ENCODE measurements around the gene GAST. TPM values are rescaled to one million over a fixed set of nuclear protein-coding genes. Genes with fewer than 3 reads are reported as not detected.

The GAST gene
- total and polyA plus RNA-seq, 9 of the 15 experiments (the other 6 are each of a cell fraction or from before 2014, with no cell fraction given), result not detected

DNA sequence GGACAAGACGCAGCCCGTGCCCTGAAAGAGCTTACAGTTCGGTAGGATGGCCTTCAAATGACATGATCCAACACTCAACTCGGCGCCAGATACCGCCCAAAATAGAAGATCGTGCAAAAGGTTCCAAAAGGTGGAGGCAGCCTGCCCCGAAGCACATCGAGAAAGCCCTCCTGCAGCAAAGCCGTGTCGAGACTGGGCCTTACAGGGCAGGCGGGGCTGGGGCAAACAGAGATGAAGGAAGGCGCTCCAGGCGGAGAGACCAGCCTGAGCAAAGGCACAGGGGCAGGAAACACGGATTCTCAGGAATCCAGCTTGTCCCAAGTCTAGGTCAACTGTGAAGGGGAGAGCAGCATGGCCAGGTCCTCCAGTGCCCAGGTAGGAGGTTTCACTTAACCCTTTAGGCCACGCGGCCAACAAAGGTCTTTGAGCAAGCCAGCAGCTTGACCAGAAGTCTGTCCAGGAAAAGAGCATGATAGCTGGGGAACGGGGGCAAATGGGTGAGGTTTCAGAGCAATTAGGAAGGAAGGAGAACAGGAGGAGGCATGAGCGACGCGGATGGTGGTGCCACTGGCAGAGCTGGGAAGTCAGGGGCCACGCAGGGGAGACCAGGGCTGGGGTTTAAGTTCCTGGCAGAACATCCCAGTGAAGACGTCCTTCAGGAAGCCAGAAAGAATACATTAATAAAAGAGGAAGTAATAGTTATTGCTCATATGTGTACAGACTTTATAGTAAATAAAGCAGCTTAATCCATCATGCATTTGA, 44.7 kb upstream of the GAST start:
- Histone ChIP-seq H3K9ac (ENCODE audit: insufficient read depth in 1 of 2, low read depth in 2 of 2, low read length in 2 of 2) (peak overlapping the region; percentile 71 to 89), H3K27ac (ENCODE audit: extremely low read depth, low read depth, low read length) (peak overlapping the region; percentile 81), H3K27me3 (ENCODE audit: control insufficient read depth in 2 of 2, insufficient read depth in 2 of 2, low read length in 2 of 2) (no peaks in the 10 kb centered on the region), H3K4me3 (peak overlapping the region; percentile 38), H3K79me2 (ENCODE audit: control insufficient read depth, insufficient read depth, low read length) (no peaks in the 10 kb centered on the region; the same call in 2 of the 3 replicates), H3K36me3 (ENCODE audit: control insufficient read depth, insufficient read depth, low read length) (no peaks in the 10 kb centered on the region), H3K4me2 (ENCODE audit: insufficient read depth, low read length) (peak overlapping the region; percentile 91), H3K4me1 (replicated peaks in 1 of 2; ENCODE audit: control insufficient read depth in 2 of 2, insufficient read depth in 2 of 2, low read length in 2 of 2) (peaks cover 40 to 49% of the 10 kb centered on the region in 2 experiments), H2AFZ (ENCODE audit: low read depth, low read length) (peak overlapping the region; percentile 99), H3K9me1 (ENCODE audit: control insufficient read depth, insufficient read depth, low read length) (peaks cover under 1% of the 10 kb centered on the region), H4K20me1 (replicated peaks; ENCODE audit: control insufficient read depth, insufficient read depth, low read length) (no peaks in the 10 kb centered on the region), H3K9me3 (replicated peaks; ENCODE audit: control insufficient read depth, insufficient read depth, low read depth, low read length) (no peaks in the 10 kb centered on the region)
- CTCF ChIA-PET (ENCODE audit: low intra/inter-chr PET ratio), result interaction anchor here (0.8 to 2.9 kb wide), 3 partner anchors 19 to 1047 kb away, joined by 3 to 17 read pairs (median 4); no protein-coding TSS in a partner anchor
- WGBS (ENCODE audit: insufficient coverage, low coverage, missing lambda C conversion rate), result 19% methylated on average over 23 of the region's 23 CpGs
- BruUV-seq (replicated peaks), result TSS peak; percentile 93
- intact Hi-C loops (cut with micrococcal nuclease), result loop anchor here (2.0 to 10.0 kb wide), 3 partner anchors 183 to 850 kb away; partner anchors contain the start of genes KRT35 and KRT36
- in situ Hi-C loops (cut with MboI), result loop anchor here (25.0 kb wide), 1 partner anchor 1055 kb away; no protein-coding TSS in a partner anchor
- DNase-seq (ENCODE audit: extremely low read depth in 1 of 4, low spot score in 3 of 4), result peak in 2 of 4 experiments; percentile 31 to 39
- no peak for FAIRE-seq
- POLR2A ChIA-PET, result interaction anchor here (0.6 to 12.5 kb wide), 5 partner anchors 9 to 1020 kb away, joined by 3 to 124 read pairs (median 8); partner anchors contain the start of genes EIF1 and SMARCE1
- ATAC-seq, result peak; percentile 14
- TF ChIP-seq FOXA1 (IDR thresholded peaks at IDR 0.05; ENCODE audit: borderline replicate concordance) (no peak), RFX5 (IDR thresholded peaks at IDR 0.05; ENCODE audit: low read depth, low read length) (no peak), NBN (IDR thresholded peaks at IDR 0.05; ENCODE audit: low read depth) (peak; percentile 25; the same call in 1 of the 2 replicates), ZNF217 (CRISPR knock-in tag; IDR thresholded peaks at IDR 0.05) (no peak), NUFIP1 (IDR thresholded peaks at IDR 0.05; ENCODE audit: partially characterized antibody) (no peak), ZNF224 (CRISPR knock-in tag; IDR thresholded peaks at IDR 0.05) (no peak), ZNF766 (CRISPR knock-in tag; conservative IDR thresholded peaks at IDR 0.05) (no peak), RBBP5 (IDR thresholded peaks at IDR 0.05; ENCODE audit: borderline replicate concordance, insufficient read depth, low read length, poor library complexity, severe bottlenecking) (no peak), RBFOX2 (IDR thresholded peaks at IDR 0.05; ENCODE audit: low read depth, low read length) (peak; percentile 54), HEY1 (CRISPR knock-in tag; IDR thresholded peaks at IDR 0.05; ENCODE audit: borderline replicate concordance) (no peak), L3MBTL2 (IDR thresholded peaks at IDR 0.05) (peak; percentile 80), MTA2 (IDR thresholded peaks at IDR 0.05; ENCODE audit: low read depth) (0 out of 2 replicates have a peak, but pooled peaks have one; percentile 6), SIN3A (IDR thresholded peaks at IDR 0.05; ENCODE audit: borderline replicate concordance in 2 of 2, control insufficient read depth in 1 of 2, low read depth in 2 of 2, low read length in 2 of 2) (no peak), CTBP1 (IDR thresholded peaks at IDR 0.05; ENCODE audit: borderline replicate concordance) (peak; percentile 64; the same call in 1 of the 2 replicates), FOXK2 (conservative IDR thresholded peaks at IDR 0.05 in 1 of 2, IDR thresholded peaks at IDR 0.05 in 1 of 2; ENCODE audit: low read depth in 2 of 2) (no peak)
- TF ChIP-seq, protein P1, sequence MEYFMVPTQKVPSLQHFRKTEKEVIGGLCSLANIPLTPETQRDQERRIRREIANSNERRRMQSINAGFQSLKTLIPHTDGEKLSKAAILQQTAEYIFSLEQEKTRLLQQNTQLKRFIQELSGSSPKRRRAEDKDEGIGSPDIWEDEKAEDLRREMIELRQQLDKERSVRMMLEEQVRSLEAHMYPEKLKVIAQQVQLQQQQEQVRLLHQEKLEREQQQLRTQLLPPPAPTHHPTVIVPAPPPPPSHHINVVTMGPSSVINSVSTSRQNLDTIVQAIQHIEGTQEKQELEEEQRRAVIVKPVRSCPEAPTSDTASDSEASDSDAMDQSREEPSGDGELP (CRISPR knock-in tag; IDR thresholded peaks at IDR 0.05; ENCODE audit: borderline replicate concordance), result no peak
- TF ChIP-seq, protein P2, sequence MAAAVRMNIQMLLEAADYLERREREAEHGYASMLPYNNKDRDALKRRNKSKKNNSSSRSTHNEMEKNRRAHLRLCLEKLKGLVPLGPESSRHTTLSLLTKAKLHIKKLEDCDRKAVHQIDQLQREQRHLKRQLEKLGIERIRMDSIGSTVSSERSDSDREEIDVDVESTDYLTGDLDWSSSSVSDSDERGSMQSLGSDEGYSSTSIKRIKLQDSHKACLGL (CRISPR knock-in tag; IDR thresholded peaks at IDR 0.05; ENCODE audit: borderline replicate concordance, poor library complexity, severe bottlenecking), result no peak
- TF ChIP-seq, protein P3, sequence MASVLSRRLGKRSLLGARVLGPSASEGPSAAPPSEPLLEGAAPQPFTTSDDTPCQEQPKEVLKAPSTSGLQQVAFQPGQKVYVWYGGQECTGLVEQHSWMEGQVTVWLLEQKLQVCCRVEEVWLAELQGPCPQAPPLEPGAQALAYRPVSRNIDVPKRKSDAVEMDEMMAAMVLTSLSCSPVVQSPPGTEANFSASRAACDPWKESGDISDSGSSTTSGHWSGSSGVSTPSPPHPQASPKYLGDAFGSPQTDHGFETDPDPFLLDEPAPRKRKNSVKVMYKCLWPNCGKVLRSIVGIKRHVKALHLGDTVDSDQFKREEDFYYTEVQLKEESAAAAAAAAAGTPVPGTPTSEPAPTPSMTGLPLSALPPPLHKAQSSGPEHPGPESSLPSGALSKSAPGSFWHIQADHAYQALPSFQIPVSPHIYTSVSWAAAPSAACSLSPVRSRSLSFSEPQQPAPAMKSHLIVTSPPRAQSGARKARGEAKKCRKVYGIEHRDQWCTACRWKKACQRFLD (CRISPR knock-in tag; IDR thresholded peaks at IDR 0.05), result 0 out of 2 replicates have a peak, but pooled peaks have one; percentile 21
